GM21515 (cell line): ENCODE data around the gene TMEM135.
"Not testable (repeated sequence)": the region's sequence is repeated elsewhere in the genome, so short reads cannot be mapped to it uniquely, and the experiment has no call there.

Experiments used
- ATAC-seq: cut with Tn5 transposase; IDR thresholded peaks from one replicate; pipeline ENCODE4 v1.9.1; 2021; ENCODE audit not compliant: unreplicated experiment

The TMEM135 gene

GRCh38 chr11:87020336-87020735 lies 17.4 kb upstream of the TMEM135 start:
- no peak for ATAC-seq

- no peak for ATAC-seq
These were observed 16.9 kb upstream of the TMEM135 start for GRCh38 chr11:87020764-87021365.

GRCh38 chr11:87022254-87022653 lies 15.5 kb upstream of the TMEM135 start:
- no peak for ATAC-seq

- ATAC-seq = no peak
These were observed 15.0 kb upstream of the TMEM135 start for GRCh38 chr11:87022738-87023137.

GRCh38 chr11:87026415-87026814 lies 11.3 kb upstream of the TMEM135 start:
- ATAC-seq = not testable (repeated sequence)

GRCh38 chr11:87030458-87031054 lies 7.2 kb upstream of the TMEM135 start:
- ATAC-seq = no peak

GRCh38 chr11:87031433-87032170 lies 6.1 kb upstream of the TMEM135 start:
- ATAC-seq = no peak

GRCh38 chr11:87033561-87033960 lies 4.2 kb upstream of the TMEM135 start:
- no peak for ATAC-seq

- no peak for ATAC-seq
These were observed 1.7 kb upstream of the TMEM135 start for GRCh38 chr11:87035976-87036583.

- ATAC-seq = peak; percentile 8
These were observed 831 bp upstream of the TMEM135 start for GRCh38 chr11:87036756-87037449.

- ATAC-seq = no peak
These were observed 672 bp downstream of the TMEM135 start for GRCh38 chr11:87038235-87038977.

GRCh38 chr11:87039371-87039770 lies 1.6 kb downstream of the TMEM135 start:
- no peak for ATAC-seq

GRCh38 chr11:87043894-87044293 lies 6.2 kb downstream of the TMEM135 start:
- ATAC-seq = no peak

GRCh38 chr11:87046824-87047223 lies 9.1 kb downstream of the TMEM135 start:
- ATAC-seq = no peak

- ATAC-seq = no peak
These were observed 18.4 kb downstream of the TMEM135 start for GRCh38 chr11:87056091-87056490.

- no peak for ATAC-seq
These were observed 20.0 kb downstream of the TMEM135 start for GRCh38 chr11:87057749-87058148.

GRCh38 chr11:87059596-87060390 lies 22.1 kb downstream of the TMEM135 start:
- ATAC-seq = no peak

GRCh38 chr11:87061766-87062165 lies 24.0 kb downstream of the TMEM135 start:
- no peak for ATAC-seq

GRCh38 chr11:87063982-87064381 lies 26.2 kb downstream of the TMEM135 start:
- ATAC-seq = no peak

GRCh38 chr11:87072787-87073186 lies 35.1 kb downstream of the TMEM135 start:
- ATAC-seq = no peak
